ENCODE results near the gene DGKI. TPM values are rescaled to one million over a fixed set of nuclear protein-coding genes. Genes with fewer than 3 reads are reported as not detected.
"Not testable (repeated sequence)": the region's sequence is repeated elsewhere in the genome, so short reads cannot be mapped to it uniquely, and the experiment has no call there.

DGKI gene
- total RNA-seq, 2 donors from 2014 or later = 0.04 to 0.64 TPM

DNA sequence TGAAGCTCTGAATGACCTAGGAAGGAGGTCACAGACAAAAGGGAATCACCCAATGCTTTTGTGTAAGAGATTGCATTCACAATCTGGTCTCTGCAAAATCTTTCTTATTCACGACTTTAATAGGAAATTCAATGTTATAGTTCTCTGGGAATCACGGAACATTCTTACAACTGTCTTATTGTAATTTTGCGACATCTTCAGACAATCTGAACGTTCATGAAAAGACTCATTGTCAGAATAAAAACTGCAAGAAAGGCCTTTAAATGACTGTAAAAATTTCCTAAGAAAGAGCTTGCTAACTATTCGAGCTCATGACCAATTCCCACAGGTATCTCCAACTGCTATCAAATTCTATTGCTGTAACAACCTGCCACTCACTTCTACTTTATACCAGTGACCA is 130.7 kb downstream of the DGKI start:
- H3K4me3 ChIP-seq (ENCODE audit: low read length) = no peak overlapping the region
- no peak for DNase-seq
- 88 to 97% methylated on average over 5 of the region's 5 CpGs for WGBS, 2 experiments (ENCODE audit: insufficient coverage in 1 of 2, insufficient read length in 1 of 2)
- H3K27me3 ChIP-seq (ENCODE audit: control insufficient read depth, insufficient read depth, low read length, poor library complexity, severe bottlenecking) = no peaks in the 10 kb centered on the region
- no peaks in the 10 kb centered on the region for H3K36me3 ChIP-seq (ENCODE audit: control insufficient read depth, insufficient read depth, low read length)
- Mint-ChIP-seq H3K27ac (no peak overlapping the region), H3K4me3 (no peak overlapping the region), H3K4me1 (peaks cover 6% of the 10 kb centered on the region), H3K9me3 (no peaks in the 10 kb centered on the region), H3K27me3 (ENCODE audit: insufficient read depth) (no peaks in the 10 kb centered on the region), H3K36me3 (ENCODE audit: low read depth) (no peaks in the 10 kb centered on the region)
- H3K9me3 ChIP-seq (ENCODE audit: control insufficient read depth, low read length) = no peaks in the 10 kb centered on the region
- TF ChIP-seq CTCF (conservative IDR thresholded peaks at IDR 0.05) = no peak
- H3K27ac ChIP-seq (ENCODE audit: low read depth, low read length) = no peak overlapping the region
- no peak overlapping the region for H3K9ac ChIP-seq (ENCODE audit: extremely low read depth, low read length, poor library complexity, severe bottlenecking)
- H3K4me1 ChIP-seq (ENCODE audit: control insufficient read depth, insufficient read depth, low read length) = no peaks in the 10 kb centered on the region

DNA sequence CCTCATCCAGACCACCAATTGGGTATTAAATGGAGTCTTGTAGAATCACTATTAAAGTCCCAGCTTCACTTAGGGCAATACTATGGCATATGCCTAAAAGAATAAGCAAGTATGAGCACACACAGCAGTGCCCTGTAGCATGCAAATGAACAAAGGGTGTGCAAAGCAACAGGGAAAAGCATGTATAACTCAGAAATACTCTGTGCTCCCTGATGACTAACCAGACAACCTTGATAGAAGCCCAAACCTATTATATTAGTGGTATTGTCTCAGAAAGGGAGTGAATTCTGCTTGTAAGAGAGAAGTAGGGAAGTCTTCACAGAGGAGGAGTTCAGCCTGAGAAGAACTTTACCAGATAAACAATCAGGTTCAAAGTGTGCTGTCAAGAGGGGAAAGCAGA is 131.2 kb downstream of the DGKI start:
- Histone ChIP-seq H3K9me3 (ENCODE audit: control insufficient read depth, low read length) (no peaks in the 10 kb centered on the region), H3K36me3 (ENCODE audit: control insufficient read depth, insufficient read depth, low read length) (no peaks in the 10 kb centered on the region), H3K4me1 (ENCODE audit: control insufficient read depth, insufficient read depth, low read length) (no peaks in the 10 kb centered on the region), H3K9ac (ENCODE audit: extremely low read depth, low read length, poor library complexity, severe bottlenecking) (no peak overlapping the region), H3K27ac (ENCODE audit: low read depth, low read length) (no peak overlapping the region), H3K27me3 (ENCODE audit: control insufficient read depth, insufficient read depth, low read length, poor library complexity, severe bottlenecking) (no peaks in the 10 kb centered on the region), H3K4me3 (ENCODE audit: low read length) (no peak overlapping the region)
- Mint-ChIP-seq H3K36me3 (ENCODE audit: low read depth) (no peaks in the 10 kb centered on the region), H3K4me3 (no peak overlapping the region), H3K27me3 (ENCODE audit: insufficient read depth) (no peaks in the 10 kb centered on the region), H3K4me1 (peaks cover 6% of the 10 kb centered on the region), H3K9me3 (no peaks in the 10 kb centered on the region), H3K27ac (no peak overlapping the region)
- no peak for DNase-seq
- TF ChIP-seq CTCF (conservative IDR thresholded peaks at IDR 0.05) = no peak

GRCh38 chr7:137715121-137715520 is 131.7 kb downstream of the DGKI start:
- no peaks in the 10 kb centered on the region for H3K36me3 ChIP-seq (ENCODE audit: control insufficient read depth, insufficient read depth, low read length)
- Mint-ChIP-seq H3K4me1 (peaks cover 6% of the 10 kb centered on the region), H3K27ac (no peak overlapping the region), H3K9me3 (no peaks in the 10 kb centered on the region), H3K4me3 (no peak overlapping the region), H3K27me3 (ENCODE audit: insufficient read depth) (no peaks in the 10 kb centered on the region), H3K36me3 (ENCODE audit: low read depth) (no peaks in the 10 kb centered on the region)
- no peak for TF ChIP-seq CTCF (conservative IDR thresholded peaks at IDR 0.05)
- H3K9me3 ChIP-seq (ENCODE audit: control insufficient read depth, low read length) = no peaks in the 10 kb centered on the region
- H3K27me3 ChIP-seq (ENCODE audit: control insufficient read depth, insufficient read depth, low read length, poor library complexity, severe bottlenecking) = no peaks in the 10 kb centered on the region
- no peak overlapping the region for H3K9ac ChIP-seq (ENCODE audit: extremely low read depth, low read length, poor library complexity, severe bottlenecking)
- H3K4me1 ChIP-seq (ENCODE audit: control insufficient read depth, insufficient read depth, low read length) = no peaks in the 10 kb centered on the region
- H3K4me3 ChIP-seq (ENCODE audit: low read length) = no peak overlapping the region
- DNase-seq = no peak
- 90 to 98% methylated on average over 2 to 3 of the region's 3 CpGs for WGBS, 2 experiments (ENCODE audit: insufficient coverage in 1 of 2, insufficient read length in 1 of 2)
- no peak overlapping the region for H3K27ac ChIP-seq (ENCODE audit: low read depth, low read length)

DNA sequence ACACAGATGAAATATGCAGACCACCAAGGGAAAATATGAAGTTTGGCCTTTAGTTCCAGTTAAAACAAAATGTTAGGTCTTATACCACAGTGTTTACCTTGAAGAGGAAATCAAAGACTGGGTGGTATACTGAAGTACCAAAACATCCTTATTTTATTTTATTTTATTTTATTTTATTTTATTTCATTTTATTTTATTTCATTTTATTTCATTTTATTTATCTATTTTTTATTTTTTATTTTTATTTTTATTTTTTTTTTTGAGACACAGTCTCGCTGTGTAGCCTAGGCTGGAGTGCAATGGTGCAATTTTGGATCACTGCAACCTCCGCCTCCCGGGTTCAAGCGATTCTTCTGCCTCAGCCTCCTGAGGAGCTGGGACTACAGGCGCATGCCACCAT is 140.4 kb downstream of the DGKI start:
- H3K4me3 ChIP-seq (ENCODE audit: low read length); H3K36me3 ChIP-seq (ENCODE audit: control insufficient read depth, insufficient read depth, low read length); H3K4me3 Mint-ChIP-seq; H3K9me3 ChIP-seq (ENCODE audit: control insufficient read depth, low read length); H3K27me3 ChIP-seq (ENCODE audit: control insufficient read depth, insufficient read depth, low read length, poor library complexity, severe bottlenecking); H3K27ac Mint-ChIP-seq; H3K27me3 Mint-ChIP-seq (ENCODE audit: insufficient read depth); H3K9ac ChIP-seq (ENCODE audit: extremely low read depth, low read length, poor library complexity, severe bottlenecking); H3K4me1 ChIP-seq (ENCODE audit: control insufficient read depth, insufficient read depth, low read length); H3K36me3 Mint-ChIP-seq (ENCODE audit: low read depth); H3K27ac ChIP-seq (ENCODE audit: low read depth, low read length); DNase-seq; H3K4me1 Mint-ChIP-seq: not testable (repeated sequence)
- WGBS, 2 experiments (ENCODE audit: insufficient coverage in 1 of 2, insufficient read length in 1 of 2) = 95 to 96% methylated on average over 4 to 5 of the region's 5 CpGs
- peaks cover 11% of the 10 kb centered on the region for H3K9me3 Mint-ChIP-seq
